Measurements from ENCODE around the gene MYF5. TPM values are rescaled to one million over a fixed set of nuclear protein-coding genes. Genes with fewer than 3 reads are reported as not detected.

MYF5 gene
- total and polyA plus RNA-seq, 2 of the 4 experiments (the other 2 are of a cell fraction) = not detected

- H4K8ac ChIP-seq (ENCODE audit: low read depth in 2 of 2, low read length in 2 of 2) = no peak overlapping the region
- H3K79me1 ChIP-seq (ENCODE audit: low read depth in 1 of 2, low read length in 2 of 2) = no peaks in the 10 kb centered on the region
- no peaks in the 10 kb centered on the region for H3K4me1 ChIP-seq (ENCODE audit: control insufficient read depth, insufficient read depth, low read length)
- intact Hi-C loops (cut with micrococcal nuclease) = no loop called here
- no peak overlapping the region for H3K18ac ChIP-seq (ENCODE audit: low read depth, low read length)
- H3K14ac ChIP-seq (replicated peaks; ENCODE audit: low read depth, low read length) = no peak overlapping the region
- ChIA-PET CTCF (interaction anchor here (0.6 kb wide), 1 partner anchor 325 kb away, joined by 3 read pairs; no protein-coding TSS in a partner anchor), POLR2A (ENCODE audit: unreplicated experiment) (no interaction called here)
- H4K91ac ChIP-seq (ENCODE audit: insufficient read depth, low read depth, low read length) = no peak overlapping the region
- no peak overlapping the region for H3K4ac ChIP-seq (ENCODE audit: low read depth, low read length)
- H3K9me3 ChIP-seq (ENCODE audit: control insufficient read depth, insufficient read depth, low read length) = no peaks in the 10 kb centered on the region
- H3K27me3 ChIP-seq (ENCODE audit: control insufficient read depth, insufficient read depth, low read length) = no peaks in the 10 kb centered on the region
- H3K9me1 ChIP-seq (ENCODE audit: insufficient read depth, low read length) = no peaks in the 10 kb centered on the region
- H3K27ac ChIP-seq (ENCODE audit: insufficient read depth, low read length) = no peak overlapping the region
- H4K5ac ChIP-seq (ENCODE audit: low read depth, low read length) = no peak overlapping the region
- no peak overlapping the region for H2BK20ac ChIP-seq (ENCODE audit: low read depth, low read length)
- ATAC-seq (ENCODE audit: low read depth) (no peak), DNase-seq (no peak)
- no peak overlapping the region for H3K9ac ChIP-seq (ENCODE audit: low read depth, low read length)
- H4K20me1 ChIP-seq (ENCODE audit: insufficient read depth, low read length) = no peaks in the 10 kb centered on the region
- TF ChIP-seq CTCF (conservative IDR thresholded peaks at IDR 0.05; ENCODE audit: low read depth, low read length) (no peak), MXI1 (IDR thresholded peaks at IDR 0.05; ENCODE audit: borderline replicate concordance, low read depth, low read length) (no peak), SMC3 (IDR thresholded peaks at IDR 0.05; ENCODE audit: low read depth, low read length) (no peak), FOS (IDR thresholded peaks at IDR 0.05; ENCODE audit: low read depth, low read length) (no peak), CEBPB (IDR thresholded peaks at IDR 0.05; ENCODE audit: low read depth, low read length) (no peak), MAZ (IDR thresholded peaks at IDR 0.05; ENCODE audit: borderline replicate concordance, low read depth, low read length) (no peak), RFX5 (IDR thresholded peaks at IDR 0.05; ENCODE audit: low read depth, low read length) (no peak), ELK1 (IDR thresholded peaks at IDR 0.05; ENCODE audit: borderline replicate concordance, low read depth, low read length) (no peak), RCOR1 (IDR thresholded peaks at IDR 0.05; ENCODE audit: insufficient replicate concordance, low read length) (no peak), USF2 (IDR thresholded peaks at IDR 0.05; ENCODE audit: low read depth, low read length) (no peak)
- no peak overlapping the region for H2AFZ ChIP-seq (replicated peaks; ENCODE audit: low read length, poor library complexity)
- H2AK9ac ChIP-seq (replicated peaks; ENCODE audit: low read depth, low read length, poor library complexity) = no peak overlapping the region
- in situ Hi-C loops (cut with MboI; ENCODE audit: low sequenced_read_pairs) = no loop called here
- no peak overlapping the region for H2BK15ac ChIP-seq (ENCODE audit: low read depth, low read length)
- H3K23ac ChIP-seq (ENCODE audit: low read depth, low read length) = no peak overlapping the region
- H3K56ac ChIP-seq (ENCODE audit: extremely low read depth, insufficient read depth, low read length) = no peak overlapping the region
- no peak overlapping the region for H3K4me2 ChIP-seq (ENCODE audit: low read depth, low read length)
- no TSS peak for BruUV-seq (replicated peaks)
- H2AK5ac ChIP-seq (ENCODE audit: low read depth, low read length) = no peak overlapping the region
- dilution Hi-C loops (cut with HindIII; ENCODE audit: low sequenced_read_pairs, unreplicated experiment) = no loop called here
- WGBS, 2 experiments (ENCODE audit: extremely low coverage in 2 of 2, insufficient read length in 1 of 2) = no CpG with 5 or more reads among the region's 2 CpGs
- no peaks in the 10 kb centered on the region for H3K36me3 ChIP-seq (ENCODE audit: control insufficient read depth, insufficient read depth, low read length)
- no peak overlapping the region for H2BK120ac ChIP-seq (ENCODE audit: low read depth, low read length)
- no peak overlapping the region for H2BK5ac ChIP-seq (ENCODE audit: low read depth, low read length, poor library complexity, severe bottlenecking)
- no peak overlapping the region for H3K4me3 ChIP-seq (ENCODE audit: insufficient read depth, low read depth, low read length)
Measured at GRCh38 chr12:80697270-80697887, 19.3 kb upstream of the MYF5 start.
